ENCODE measurements around the gene TMEM217. TPM values are rescaled to one million over a fixed set of nuclear protein-coding genes. Genes with fewer than 3 reads are reported as not detected.

The TMEM217 gene
- polyA plus RNA-seq, 5 donors, result 2.1 to 2.8 (median 2.3) TPM

- peak; percentile 98 to 99 for DNase-seq
Measured at GRCh38 chr6:37169496-37170272, 88.3 kb downstream of the TMEM217 start, which contains the start of gene PIM1. Gene PIM1, plus strand, starts transcription at chr6:37170152. Its CDS starts 424 bp downstream, at chr6:37170576.

DNA sequence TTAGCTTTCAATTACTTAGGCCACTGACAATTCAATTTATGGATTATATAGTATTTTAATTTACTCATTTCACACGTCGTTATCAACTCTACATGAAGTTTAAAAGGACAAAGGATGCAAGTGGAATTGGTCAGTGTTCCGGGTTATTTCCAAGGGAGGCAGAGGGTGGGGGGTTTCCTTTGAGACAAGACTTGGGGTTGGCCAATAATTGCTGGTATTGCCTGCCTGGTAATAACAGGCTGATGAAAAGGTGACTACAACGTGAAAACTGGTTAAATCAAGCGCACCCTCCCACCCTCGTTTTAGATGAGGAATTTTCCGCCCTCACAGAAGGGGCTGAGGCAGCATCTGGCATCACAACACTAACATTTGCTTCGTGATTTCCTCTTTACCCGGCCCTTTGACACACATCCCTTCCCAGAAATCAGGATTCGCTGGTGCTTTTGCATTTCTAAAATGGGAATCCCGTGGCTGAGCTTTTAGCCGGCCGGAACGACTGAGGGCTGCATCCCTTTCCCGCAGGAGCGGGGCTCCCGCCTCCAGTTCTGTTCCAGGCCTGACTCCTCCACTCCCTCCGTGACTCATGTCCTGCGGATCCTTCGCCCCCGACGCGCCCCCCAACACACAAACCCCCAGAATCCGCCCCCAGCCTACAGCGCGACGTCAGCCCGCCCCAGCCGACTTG, 89.0 kb downstream of the TMEM217 start:
- DNase-seq, result peak in 1 of 2 donors; percentile 71

DNA sequence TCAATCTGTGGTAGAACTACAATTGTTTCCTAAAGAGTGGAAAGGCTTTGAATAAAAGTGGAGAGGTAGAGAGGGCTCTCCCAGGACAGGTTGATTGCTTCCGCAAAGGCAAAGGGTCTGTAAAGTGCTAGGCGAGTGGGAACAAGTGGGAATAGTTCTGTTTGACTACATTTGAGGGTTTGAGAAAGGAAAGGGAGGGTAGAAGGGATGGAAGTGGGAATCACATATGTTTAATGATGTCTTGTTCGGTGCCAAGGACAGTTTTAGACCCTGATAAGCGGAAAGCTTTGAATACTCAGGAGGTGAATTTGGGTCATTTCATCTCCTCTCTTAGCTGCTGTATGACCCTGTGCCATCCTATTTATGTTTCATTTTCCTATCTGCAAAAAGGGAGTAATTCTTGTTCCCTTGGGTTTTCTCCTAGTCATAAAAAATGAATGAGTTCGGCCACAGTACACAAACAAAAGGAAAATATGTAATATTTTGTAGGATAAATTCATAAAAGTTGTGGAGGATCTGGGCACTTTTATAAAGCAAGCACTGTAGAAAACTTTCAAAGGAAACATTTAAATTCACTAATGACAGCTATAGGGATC, 89.7 kb downstream of the TMEM217 start:
- peak in 1 of 2 donors; percentile 6 for DNase-seq

DNA sequence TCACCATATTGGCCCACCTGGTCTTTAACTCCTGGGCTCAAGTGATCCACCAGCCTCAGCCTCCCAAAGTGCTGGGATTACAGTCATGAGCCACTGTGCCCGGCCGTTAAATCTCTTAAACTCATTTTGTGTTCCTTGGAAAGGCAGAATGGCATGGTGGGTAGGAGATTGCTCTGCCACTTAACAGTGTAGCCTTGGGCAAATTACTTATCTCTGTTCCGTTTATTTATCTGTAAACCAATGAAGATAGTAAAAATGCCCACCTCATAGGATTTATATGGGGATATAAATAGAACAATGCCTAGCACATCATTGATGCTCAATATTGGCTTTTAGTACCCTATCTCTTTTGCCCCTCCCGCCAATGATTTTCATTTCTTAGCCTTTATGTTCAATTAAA, 95.2 kb downstream of the TMEM217 start:
- DNase-seq, result no peak

Other genes starting within 250 kb of the TMEM217 start
- 10 to 100 TPM; 13.9 to 22.2 (median 19.7) TPM for gene PIM1, start 88.0 kb downstream of the TMEM217 start, polyA plus RNA-seq (ENCODE audit: insufficient read depth in 1 of 5, insufficient read length in 5 of 5, low replicate concordance in 1 of 5)
- 10 to 100 TPM; 11.8 to 14.2 (median 12.8) TPM for gene TBC1D22B, start 372 bp downstream of the TMEM217 start, polyA plus RNA-seq (ENCODE audit: insufficient read depth in 1 of 5, insufficient read length in 5 of 5, low replicate concordance in 1 of 5)
- gene RNF8, start 95.8 kb upstream of the TMEM217 start, polyA plus RNA-seq (ENCODE audit: insufficient read depth in 1 of 5, insufficient read length in 5 of 5, low replicate concordance in 1 of 5), result 10 to 100 TPM; 31.7 to 42.8 (median 33.5) TPM
- gene CMTR1, start 175.1 kb upstream of the TMEM217 start, polyA plus RNA-seq (ENCODE audit: insufficient read depth in 1 of 5, insufficient read length in 5 of 5, low replicate concordance in 1 of 5), result 10 to 100 TPM; 43.9 to 53.7 (median 49.5) TPM
- 10 to 100 TPM; 22.4 to 29.2 (median 23.4) TPM for gene CCDC167, start 241.7 kb upstream of the TMEM217 start, polyA plus RNA-seq (ENCODE audit: insufficient read depth in 1 of 5, insufficient read length in 5 of 5, low replicate concordance in 1 of 5)

Data from right lung (tissue), 5 donors.